Measurements from ENCODE around the gene XRCC1.

XRCC1 gene

GRCh38 chr19:43619262-43620060, 44.1 kb upstream of the XRCC1 start, which contains the start of gene ZNF428:
ZNF428 (minus strand) TSS chr19:43619629; CDS start chr19:43614304, 5,325 bp downstream.
- H3K36me3 ChIP-seq (ENCODE audit: control insufficient read depth in 2 of 2, insufficient read depth in 1 of 2, low read length in 2 of 2), result peaks cover 2 to 27% of the 10 kb centered on the region in 2 experiments
- H3K27ac ChIP-seq (ENCODE audit: extremely low read depth, low read depth, low read length), result peak within 1 kb of the TSS; percentile 99
- CTCF ChIA-PET, result interaction anchor here (0.8 to 1.5 kb wide), 4 partner anchors 22 to 147 kb away, joined by 4 read pairs; no protein-coding TSS in a partner anchor
- peak within 1 kb of the TSS; percentile 49 for H3K4me3 ChIP-seq (ENCODE audit: low read depth, low read length)
- peaks cover 21% of the 10 kb centered on the region for H3K4me1 ChIP-seq (ENCODE audit: control insufficient read depth, insufficient read depth, low read length)
- no peaks in the 10 kb centered on the region for H3K9me3 ChIP-seq (ENCODE audit: control insufficient read depth, insufficient read depth, low read depth, low read length)
- POLR2A ChIA-PET, result interaction anchor here (0.9 to 4.5 kb wide), 6 partner anchors 9 to 64 kb away, joined by 3 to 21 read pairs (median 5); no protein-coding TSS in a partner anchor
- TF ChIP-seq ZNF623 (tag by site-specific recombination; IDR thresholded peaks at IDR 0.05) (peak; percentile 2; the same call in 1 of the 2 replicates), KLF7 (tag by site-specific recombination; IDR thresholded peaks at IDR 0.05; ENCODE audit: borderline replicate concordance) (peak; percentile 66; the same call in 1 of the 2 replicates), SP7 (tag by site-specific recombination; IDR thresholded peaks at IDR 0.05) (peak; percentile 80; the same call in 1 of the 2 replicates), HIC1 (tag by site-specific recombination; IDR thresholded peaks at IDR 0.05) (peak; percentile 37; the same call in 1 of the 2 replicates), ZNF514 (tag by site-specific recombination; IDR thresholded peaks at IDR 0.05) (no peak), ZSCAN30 (tag by site-specific recombination; IDR thresholded peaks at IDR 0.05) (peak; percentile 95), REPIN1 (tag by site-specific recombination; IDR thresholded peaks at IDR 0.05; ENCODE audit: low read depth) (peak; percentile 29; the same call in 1 of the 2 replicates), ZNF354C (tag by site-specific recombination; IDR thresholded peaks at IDR 0.05; ENCODE audit: borderline replicate concordance, low read depth) (no peak), ZNF157 (tag by site-specific recombination; IDR thresholded peaks at IDR 0.05) (no peak), ZBTB21 (tag by site-specific recombination; IDR thresholded peaks at IDR 0.05) (peak; percentile 26; the same call in 1 of the 2 replicates), OVOL3 (tag by site-specific recombination; IDR thresholded peaks at IDR 0.05) (0 out of 2 replicates have a peak, but pooled peaks have one; percentile 46), ZNF394 (tag by site-specific recombination; IDR thresholded peaks at IDR 0.05; ENCODE audit: borderline replicate concordance) (peak; percentile 11), ZNF692 (tag by site-specific recombination; IDR thresholded peaks at IDR 0.05) (peak; percentile 81), ZBTB17 (tag by site-specific recombination; IDR thresholded peaks at IDR 0.05) (peak; percentile 98), ZNF707 (tag by site-specific recombination; IDR thresholded peaks at IDR 0.05) (no peak), ZNF548 (tag by site-specific recombination; IDR thresholded peaks at IDR 0.05) (no peak), FEZF1 (tag by site-specific recombination; IDR thresholded peaks at IDR 0.05) (no peak), ZNF280C (tag by site-specific recombination; IDR thresholded peaks at IDR 0.05) (no peak)
- TF ChIP-seq, protein P1, sequence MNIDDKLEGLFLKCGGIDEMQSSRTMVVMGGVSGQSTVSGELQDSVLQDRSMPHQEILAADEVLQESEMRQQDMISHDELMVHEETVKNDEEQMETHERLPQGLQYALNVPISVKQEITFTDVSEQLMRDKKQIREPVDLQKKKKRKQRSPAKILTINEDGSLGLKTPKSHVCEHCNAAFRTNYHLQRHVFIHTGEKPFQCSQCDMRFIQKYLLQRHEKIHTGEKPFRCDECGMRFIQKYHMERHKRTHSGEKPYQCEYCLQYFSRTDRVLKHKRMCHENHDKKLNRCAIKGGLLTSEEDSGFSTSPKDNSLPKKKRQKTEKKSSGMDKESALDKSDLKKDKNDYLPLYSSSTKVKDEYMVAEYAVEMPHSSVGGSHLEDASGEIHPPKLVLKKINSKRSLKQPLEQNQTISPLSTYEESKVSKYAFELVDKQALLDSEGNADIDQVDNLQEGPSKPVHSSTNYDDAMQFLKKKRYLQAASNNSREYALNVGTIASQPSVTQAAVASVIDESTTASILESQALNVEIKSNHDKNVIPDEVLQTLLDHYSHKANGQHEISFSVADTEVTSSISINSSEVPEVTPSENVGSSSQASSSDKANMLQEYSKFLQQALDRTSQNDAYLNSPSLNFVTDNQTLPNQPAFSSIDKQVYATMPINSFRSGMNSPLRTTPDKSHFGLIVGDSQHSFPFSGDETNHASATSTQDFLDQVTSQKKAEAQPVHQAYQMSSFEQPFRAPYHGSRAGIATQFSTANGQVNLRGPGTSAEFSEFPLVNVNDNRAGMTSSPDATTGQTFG (tag by site-specific recombination; IDR thresholded peaks at IDR 0.05; ENCODE audit: borderline replicate concordance), result no peak; the same call in 1 of the 2 replicates
- TF ChIP-seq, protein P2, sequence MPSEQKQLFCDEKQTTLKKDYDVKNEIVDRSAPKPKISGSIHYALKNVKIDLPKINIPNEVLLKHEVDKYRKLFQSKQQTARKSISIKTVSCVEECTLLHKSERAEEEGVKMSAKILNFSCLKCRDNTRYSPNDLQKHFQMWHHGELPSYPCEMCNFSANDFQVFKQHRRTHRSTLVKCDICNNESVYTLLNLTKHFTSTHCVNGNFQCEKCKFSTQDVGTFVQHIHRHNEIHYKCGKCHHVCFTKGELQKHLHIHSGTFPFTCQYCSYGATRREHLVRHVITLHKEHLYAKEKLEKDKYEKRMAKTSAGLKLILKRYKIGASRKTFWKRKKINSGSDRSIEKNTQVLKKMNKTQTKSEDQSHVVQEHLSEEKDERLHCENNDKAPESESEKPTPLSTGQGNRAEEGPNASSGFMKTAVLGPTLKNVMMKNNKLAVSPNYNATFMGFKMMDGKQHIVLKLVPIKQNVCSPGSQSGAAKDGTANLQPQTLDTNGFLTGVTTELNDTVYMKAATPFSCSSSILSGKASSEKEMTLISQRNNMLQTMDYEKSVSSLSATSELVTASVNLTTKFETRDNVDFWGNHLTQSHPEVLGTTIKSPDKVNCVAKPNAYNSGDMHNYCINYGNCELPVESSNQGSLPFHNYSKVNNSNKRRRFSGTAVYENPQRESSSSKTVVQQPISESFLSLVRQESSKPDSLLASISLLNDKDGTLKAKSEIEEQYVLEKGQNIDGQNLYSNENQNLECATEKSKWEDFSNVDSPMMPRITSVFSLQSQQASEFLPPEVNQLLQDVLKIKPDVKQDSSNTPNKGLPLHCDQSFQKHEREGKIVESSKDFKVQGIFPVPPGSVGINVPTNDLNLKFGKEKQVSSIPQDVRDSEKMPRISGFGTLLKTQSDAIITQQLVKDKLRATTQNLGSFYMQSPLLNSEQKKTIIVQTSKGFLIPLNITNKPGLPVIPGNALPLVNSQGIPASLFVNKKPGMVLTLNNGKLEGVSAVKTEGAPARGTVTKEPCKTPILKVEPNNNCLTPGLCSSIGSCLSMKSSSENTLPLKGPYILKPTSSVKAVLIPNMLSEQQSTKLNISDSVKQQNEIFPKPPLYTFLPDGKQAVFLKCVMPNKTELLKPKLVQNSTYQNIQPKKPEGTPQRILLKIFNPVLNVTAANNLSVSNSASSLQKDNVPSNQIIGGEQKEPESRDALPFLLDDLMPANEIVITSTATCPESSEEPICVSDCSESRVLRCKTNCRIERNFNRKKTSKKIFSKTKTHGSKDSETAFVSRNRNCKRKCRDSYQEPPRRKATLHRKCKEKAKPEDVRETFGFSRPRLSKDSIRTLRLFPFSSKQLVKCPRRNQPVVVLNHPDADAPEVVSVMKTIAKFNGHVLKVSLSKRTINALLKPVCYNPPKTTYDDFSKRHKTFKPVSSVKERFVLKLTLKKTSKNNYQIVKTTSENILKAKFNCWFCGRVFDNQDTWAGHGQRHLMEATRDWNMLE (tag by site-specific recombination; conservative IDR thresholded peaks at IDR 0.05; ENCODE audit: low read depth), result peak; percentile 53; the same call in 1 of the 2 replicates

Data from HEK293 (cell line).